Thyroid gland (tissue), 4 donors: Measurements from ENCODE around the gene ZNF57.

Experiments used
- POLR2A ChIP-seq, 2 donors: fragments of 450-650 bp; IDR thresholded peaks; one replicate each; pipeline ENCODE4 v1.6.1; 2017; ENCODE audit warnings: antibody characterized with exemption in 2 of 2, mild to moderate bottlenecking in 2 of 2, moderate library complexity in 1 of 2
- TF ChIP-seq, protein P1 (sequence below), 6 experiments: fragments of 200-600 bp in 3 of 6; fragments of 450-650 bp in 3 of 6; sonication (generic) in 3 of 6; IDR thresholded peaks; one replicate each; pipeline ENCODE4 v1.5.1; 2016 to 2019; ENCODE audit warnings: antibody characterized with exemption in 6 of 6, mild to moderate bottlenecking in 2 of 6, inconsistent platforms in 1 of 6, moderate library complexity in 1 of 6

- TF ChIP-seq POLR2A (IDR thresholded peaks at IDR 0.05) = no peak
- TF ChIP-seq, protein P1, sequence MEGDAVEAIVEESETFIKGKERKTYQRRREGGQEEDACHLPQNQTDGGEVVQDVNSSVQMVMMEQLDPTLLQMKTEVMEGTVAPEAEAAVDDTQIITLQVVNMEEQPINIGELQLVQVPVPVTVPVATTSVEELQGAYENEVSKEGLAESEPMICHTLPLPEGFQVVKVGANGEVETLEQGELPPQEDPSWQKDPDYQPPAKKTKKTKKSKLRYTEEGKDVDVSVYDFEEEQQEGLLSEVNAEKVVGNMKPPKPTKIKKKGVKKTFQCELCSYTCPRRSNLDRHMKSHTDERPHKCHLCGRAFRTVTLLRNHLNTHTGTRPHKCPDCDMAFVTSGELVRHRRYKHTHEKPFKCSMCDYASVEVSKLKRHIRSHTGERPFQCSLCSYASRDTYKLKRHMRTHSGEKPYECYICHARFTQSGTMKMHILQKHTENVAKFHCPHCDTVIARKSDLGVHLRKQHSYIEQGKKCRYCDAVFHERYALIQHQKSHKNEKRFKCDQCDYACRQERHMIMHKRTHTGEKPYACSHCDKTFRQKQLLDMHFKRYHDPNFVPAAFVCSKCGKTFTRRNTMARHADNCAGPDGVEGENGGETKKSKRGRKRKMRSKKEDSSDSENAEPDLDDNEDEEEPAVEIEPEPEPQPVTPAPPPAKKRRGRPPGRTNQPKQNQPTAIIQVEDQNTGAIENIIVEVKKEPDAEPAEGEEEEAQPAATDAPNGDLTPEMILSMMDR (IDR thresholded peaks at IDR 0.05) = no peak
These were observed 33.4 kb upstream of the ZNF57 start, which contains the start of gene ZNF556 for GRCh38 chr19:2867025-2867991.
